ENCODE results near the gene MYL3. TPM values are rescaled to one million over a fixed set of nuclear protein-coding genes. Genes with fewer than 3 reads are reported as not detected.

The MYL3 gene
- total RNA-seq, 1 experiment from 2014 or later, result not detected

DNA sequence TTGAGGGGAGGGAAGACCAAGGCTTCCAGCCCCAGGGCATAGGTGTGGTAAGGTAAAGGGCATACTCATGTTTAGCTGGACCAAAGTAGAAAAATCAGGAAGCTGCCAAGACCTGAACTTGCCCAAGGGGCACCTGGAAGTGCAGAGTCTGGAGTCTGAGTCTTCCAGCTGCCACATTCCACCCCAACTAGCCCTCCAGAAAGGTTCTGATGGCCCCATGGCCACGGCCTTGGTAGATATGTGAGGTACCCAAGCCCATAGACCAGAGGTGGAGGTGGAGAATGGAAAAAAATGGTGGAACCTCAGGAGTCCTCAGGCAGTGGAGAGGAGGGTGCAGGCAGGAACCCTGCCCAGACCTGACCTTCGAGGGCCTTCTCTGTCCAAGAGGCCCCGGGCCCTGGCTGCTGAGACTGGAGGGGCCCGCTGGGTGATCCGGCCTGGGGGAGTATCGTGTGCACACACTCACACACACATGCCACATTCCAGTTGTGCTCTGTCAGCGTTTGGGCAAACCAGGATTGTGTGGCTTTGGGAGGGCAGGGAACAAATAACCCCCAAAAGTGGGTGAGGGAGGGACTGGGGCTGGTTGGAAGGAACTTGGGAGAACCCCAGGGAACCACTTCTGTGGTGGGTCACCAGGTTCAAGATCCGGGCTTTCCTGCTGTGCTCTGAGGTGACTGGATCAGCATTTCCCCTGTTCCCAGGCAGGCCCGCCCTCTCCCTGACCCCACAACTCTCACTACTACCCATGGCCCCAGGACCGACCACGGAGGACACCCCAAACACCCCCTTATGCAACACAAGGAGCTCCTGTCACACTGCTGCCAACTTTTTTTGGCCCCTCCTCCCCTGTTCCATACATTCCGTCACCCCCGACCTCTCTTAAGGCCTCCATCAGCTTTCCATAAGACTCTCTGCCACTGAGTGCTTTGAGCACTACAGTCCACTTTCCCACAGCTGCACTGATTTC, 11.6 kb downstream of the MYL3 start:
- no peak for DNase-seq (ENCODE audit: extremely low read depth, low read depth)

- no peak for DNase-seq (ENCODE audit: extremely low read depth, low read depth)
These were observed 12.8 kb downstream of the MYL3 start for GRCh38 chr3:46850468-46850779.

DNA sequence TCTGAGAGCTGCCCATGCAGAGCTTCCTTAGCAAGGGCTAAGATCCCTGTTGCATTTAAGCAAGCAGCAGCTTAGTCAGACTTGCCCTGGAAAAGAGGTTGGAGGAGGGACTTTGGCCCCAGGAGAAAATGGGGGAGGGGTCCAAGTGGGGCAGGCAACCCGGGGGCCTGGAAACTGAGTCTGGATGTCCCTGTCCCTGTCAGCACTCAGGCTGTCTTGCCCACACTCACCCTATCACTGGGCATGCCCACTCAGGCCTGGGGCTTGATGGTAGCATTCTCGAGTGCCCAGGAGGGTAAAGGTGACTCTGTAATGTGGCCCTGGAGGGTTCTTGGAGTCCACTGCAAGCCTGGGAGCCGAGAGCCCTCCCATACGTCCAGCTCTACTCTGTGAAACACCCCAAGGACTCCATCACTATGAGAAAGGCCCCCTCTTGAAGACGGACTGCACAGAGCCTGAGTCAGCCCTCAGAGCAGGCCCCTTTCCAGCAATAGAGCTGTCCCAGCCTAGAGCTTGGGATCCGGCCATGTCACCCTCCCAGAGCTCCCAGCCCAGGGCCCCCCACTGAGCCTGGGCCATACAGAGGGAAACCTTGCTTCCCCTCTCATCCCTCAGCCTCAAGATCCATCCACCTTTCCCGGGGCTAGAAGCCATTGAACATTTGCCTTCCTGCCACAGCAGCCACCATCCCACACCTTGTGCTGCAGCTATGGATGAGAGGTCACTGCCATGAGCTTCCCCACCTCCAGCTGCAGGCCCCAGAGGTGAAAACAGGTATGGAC, 13.4 kb downstream of the MYL3 start:
- DNase-seq (ENCODE audit: extremely low read depth, low read depth), result no peak

- no peak for DNase-seq (ENCODE audit: extremely low read depth, low read depth)
These were observed 14.1 kb downstream of the MYL3 start for GRCh38 chr3:46849045-46849631.

- DNase-seq (ENCODE audit: extremely low read depth, low read depth), result no peak
These were observed 14.8 kb downstream of the MYL3 start for GRCh38 chr3:46848271-46849044.

GRCh38 chr3:46847744-46848143, 15.5 kb downstream of the MYL3 start:
- DNase-seq (ENCODE audit: extremely low read depth, low read depth), result no peak

DNA sequence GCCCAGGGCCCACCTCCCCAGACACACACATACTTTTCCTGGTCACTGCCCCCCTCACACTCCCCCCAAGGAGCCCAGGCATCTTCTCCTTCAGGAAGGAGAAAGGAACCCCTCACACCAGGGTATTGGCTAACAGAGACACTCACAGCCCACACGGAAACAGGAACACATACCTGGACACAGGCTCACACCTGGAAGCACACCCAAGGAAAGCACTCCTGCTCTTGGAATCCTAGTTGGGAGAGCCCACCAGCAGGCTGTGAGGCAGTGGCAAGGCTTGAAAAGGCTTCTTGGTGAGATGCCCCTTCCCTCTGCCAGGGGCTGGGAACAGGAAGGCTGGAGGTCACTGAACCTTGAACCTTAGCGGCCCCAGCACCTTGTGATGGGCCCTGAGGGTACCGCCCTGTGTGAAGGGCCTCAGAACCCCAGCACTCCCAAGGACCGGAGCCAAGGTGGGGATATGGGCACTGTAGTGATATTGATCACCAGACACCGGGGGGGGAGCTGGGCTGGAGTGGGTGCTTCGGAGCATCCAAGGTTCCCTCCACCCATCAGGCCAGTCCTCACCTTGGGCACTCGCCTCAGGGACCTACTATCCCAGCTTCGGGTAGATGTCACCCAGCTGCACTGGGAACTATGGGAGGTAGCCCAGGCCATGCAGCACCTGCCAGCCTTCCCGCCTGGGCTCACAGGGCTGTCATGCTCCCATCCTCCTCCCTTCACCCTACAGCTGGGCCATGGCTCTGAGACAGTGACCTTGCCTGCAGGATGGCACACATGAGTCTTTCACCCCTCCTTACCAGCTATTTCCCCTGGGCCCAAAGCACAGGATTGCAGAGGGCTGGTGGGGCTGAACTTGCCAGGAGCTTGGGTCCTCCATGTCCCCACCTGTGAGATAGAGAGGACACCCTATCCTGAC, 16.4 kb downstream of the MYL3 start:
- no peak for DNase-seq (ENCODE audit: extremely low read depth, low read depth)

DNA sequence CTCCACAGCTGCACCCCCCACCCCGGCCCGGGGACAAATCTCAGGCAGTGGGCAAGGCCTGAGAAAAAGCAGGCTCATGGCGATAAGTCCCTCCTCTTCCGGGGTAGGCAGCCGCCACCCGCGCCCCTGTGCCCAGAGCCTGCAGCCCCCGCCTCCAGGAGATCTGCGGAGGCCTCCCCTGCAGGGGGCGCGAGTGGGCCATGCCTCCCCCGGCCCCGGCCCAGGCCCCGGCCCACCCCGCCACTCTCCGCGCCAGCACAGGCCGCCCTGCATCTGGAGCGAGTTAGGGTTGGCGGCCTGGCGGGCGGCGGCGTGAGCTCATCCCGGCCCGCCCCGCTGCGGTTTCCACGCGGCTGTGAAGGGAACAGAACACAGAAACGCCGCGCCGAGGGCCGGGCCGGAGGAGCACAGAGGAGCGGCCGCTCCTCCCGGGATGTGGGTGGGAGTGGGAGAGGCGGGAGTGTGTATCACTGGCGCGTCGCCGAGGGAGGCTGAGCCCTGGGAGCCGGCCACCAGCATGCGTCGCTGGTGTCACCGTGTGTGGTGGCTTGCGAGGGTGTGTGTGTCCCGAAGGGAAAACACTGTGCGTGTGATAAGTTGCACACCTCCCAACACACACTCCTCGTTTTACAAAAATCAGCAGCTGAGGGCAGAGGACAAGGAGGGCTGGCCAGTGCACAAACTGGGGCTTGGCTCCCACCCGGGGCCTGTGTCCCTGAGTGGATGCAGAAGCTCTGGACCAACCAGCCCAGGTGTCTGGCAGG, 17.2 kb downstream of the MYL3 start:
- DNase-seq (ENCODE audit: extremely low read depth, low read depth), result peak; percentile 19

DNA sequence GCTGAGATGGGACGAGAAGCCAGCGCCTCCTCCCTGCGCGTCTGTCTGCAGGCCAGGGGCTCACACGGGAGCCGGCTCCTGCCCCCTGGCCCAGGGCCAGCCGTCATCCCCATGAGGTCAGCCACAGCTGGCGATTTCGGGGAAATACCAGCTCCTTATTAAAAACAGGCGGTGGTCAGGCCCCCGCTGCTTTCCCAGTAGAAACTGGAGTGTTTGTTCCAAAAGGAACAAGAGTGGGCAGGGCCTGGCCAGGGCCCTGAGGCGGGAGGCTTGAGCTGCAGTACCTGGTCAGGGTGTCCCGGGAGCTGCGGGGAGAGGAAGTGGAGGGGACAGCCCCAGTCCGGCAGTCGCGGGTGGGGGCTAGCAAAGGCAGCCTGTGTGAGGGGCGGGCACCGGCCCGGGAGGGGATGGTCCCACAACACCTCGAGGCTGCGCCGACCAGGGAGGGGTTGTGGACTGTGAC, 17.8 kb downstream of the MYL3 start:
- no peak for DNase-seq (ENCODE audit: extremely low read depth, low read depth)

GRCh38 chr3:46844881-46845312, 18.3 kb downstream of the MYL3 start:
- no peak for DNase-seq (ENCODE audit: extremely low read depth, low read depth)

- DNase-seq (ENCODE audit: extremely low read depth, low read depth), result no peak
These were observed 18.8 kb downstream of the MYL3 start for GRCh38 chr3:46844397-46844796.

DNA sequence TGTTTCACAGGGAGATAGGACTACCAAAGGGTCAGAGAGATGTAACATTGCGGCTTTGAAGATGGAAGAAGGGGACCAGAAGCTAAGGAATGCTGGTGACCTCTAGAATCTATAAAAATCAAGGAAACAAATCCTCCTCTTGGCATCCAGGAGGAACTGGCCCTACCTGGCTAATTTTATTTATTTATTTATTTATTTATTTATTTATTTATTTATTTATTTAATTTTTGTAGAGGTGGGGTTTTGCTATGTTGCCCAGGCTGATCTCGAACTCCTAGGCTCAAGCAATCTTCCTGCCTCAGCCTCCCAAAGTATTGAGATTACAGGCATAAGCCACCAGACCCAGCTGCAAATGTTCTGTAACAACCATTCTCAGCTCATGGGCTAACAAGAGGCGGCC, 19.7 kb downstream of the MYL3 start:
- DNase-seq (ENCODE audit: extremely low read depth, low read depth), result no peak

GRCh38 chr3:46840491-46840890, 22.8 kb downstream of the MYL3 start:
- no peak for DNase-seq (ENCODE audit: extremely low read depth, low read depth)

GRCh38 chr3:46838301-46838700, 24.9 kb downstream of the MYL3 start:
- no peak for DNase-seq (ENCODE audit: extremely low read depth, low read depth)

GRCh38 chr3:46835491-46835890, 27.8 kb downstream of the MYL3 start:
- no peak for DNase-seq (ENCODE audit: extremely low read depth, low read depth)

- DNase-seq (ENCODE audit: extremely low read depth, low read depth), result no peak
These were observed 28.2 kb downstream of the MYL3 start for GRCh38 chr3:46835054-46835453.

DNA sequence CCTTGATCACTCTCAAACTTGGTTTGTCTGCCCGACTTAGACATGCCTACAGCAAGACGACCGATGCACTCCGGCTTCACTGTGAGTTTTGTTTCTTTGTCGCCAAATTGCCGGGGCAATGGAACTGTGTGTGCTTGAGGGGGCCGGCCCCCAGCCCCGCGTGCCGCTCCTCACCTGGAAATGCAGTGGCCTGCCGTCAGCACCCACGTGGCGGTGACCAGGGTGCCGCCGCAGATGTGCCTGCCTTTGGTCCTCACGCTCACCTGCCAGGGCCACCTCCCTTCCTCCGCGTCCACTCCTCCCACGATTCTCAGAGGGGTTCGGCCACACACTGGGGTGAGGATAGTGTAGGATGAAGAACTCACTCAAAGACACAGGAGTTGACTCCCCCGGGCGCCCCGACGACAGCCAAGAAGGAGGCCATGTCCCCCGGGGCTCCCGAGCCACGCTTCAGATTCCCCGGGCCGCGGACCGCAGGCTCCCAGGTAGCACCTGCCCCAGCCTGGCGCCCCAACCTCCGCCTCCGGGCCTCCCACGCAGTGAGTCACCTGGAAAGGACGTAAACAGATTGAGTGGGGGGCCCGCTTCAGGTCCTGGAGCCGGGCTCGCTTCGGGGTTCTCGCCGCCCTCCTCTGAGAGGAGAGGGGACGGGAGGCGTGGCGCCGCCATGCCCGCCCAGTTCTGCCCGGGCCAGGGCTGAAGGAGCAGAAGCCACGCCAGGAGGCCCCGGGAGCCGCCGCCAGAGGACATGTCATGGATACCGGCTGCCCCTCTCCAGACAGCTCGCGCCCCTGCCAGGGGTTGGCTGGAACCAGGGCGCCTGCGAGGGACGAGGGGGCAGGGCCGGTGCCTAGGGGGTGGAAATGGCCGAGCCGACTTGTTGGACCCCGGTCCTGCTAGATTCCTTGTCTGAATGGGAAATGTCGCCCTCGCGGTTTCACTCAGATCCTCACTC, 29.6 kb downstream of the MYL3 start:
- no peak for DNase-seq (ENCODE audit: extremely low read depth, low read depth)

DNA sequence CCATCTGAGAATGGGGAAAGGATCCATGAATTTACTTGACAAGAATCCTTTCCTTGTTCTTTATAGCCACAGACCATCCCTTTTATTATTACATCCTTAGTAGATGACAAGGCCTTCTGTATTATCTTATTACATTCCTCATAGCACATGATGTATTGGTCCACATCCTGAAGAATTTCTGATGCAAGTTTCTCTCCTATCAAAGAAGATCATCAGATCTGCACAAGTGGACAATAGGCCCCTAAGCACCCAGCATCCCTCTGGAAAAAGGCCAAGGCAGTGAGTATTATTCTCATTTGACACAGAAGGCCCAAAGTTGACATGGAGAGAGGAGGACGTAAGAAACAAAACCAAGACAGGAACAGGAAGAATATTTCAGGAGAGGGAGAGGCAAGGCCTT, 31.4 kb downstream of the MYL3 start:
- no peak for DNase-seq (ENCODE audit: extremely low read depth, low read depth)

Measured in NCI-H460 (cell line).